ENCODE data around the gene P2RX7. TPM values are rescaled to one million over a fixed set of nuclear protein-coding genes. Genes with fewer than 3 reads are reported as not detected.
"Not testable (repeated sequence)": the region's sequence is repeated elsewhere in the genome, so short reads cannot be mapped to it uniquely, and the experiment has no call there.

The P2RX7 gene
- total RNA-seq, 1 donor, result 4.0 TPM

DNA sequence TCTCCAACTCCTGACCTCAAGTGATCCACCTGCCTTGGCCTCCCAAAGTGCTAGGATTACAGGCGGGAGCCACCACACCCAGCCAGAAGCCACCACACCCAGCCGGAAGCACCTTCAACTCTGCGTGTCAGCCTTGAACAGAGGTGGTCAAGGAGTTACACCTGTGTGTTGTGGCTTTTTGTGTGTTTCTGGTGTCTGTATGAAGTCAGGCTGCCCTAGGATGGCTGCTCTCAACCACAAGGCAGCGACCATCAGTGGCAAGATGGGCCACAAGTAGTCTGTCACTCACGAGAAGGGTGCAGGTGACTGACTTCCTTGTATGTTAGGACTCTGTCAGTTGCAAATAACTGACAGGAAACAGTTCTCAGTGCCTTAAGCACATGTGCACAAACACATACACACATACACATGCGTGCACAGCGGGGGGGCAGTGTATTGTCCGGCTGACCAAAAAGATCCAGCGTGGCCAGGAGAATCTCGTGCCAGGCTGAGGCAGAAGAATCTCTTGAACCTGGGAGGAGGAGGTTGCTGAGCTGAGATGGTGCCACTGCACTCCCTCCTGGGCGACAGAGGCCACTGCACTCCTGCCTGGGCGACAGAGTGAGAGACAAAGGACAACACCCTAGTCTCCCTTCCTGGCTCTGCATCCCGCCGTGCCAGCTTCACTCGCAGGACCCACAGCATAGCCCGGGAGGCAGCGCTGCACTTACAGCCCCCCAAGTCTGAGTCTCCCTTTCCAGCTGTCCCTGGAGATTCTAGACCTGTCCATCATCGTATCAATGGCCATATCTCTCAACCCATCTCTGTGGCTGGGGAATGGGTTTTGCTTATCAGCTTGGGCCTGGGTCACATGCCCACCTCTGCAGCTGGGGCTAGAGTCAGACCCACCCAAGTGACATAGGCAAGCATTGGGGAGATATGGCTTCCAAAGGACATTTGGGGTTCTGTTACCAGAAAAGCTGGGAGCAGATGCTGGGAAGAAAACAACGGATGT, 90.9 kb downstream of the P2RX7 start:
- H3K9me3 ChIP-seq (ENCODE audit: low read depth, low read length), result no peaks in the 10 kb centered on the region
- no peaks in the 10 kb centered on the region for H3K79me2 ChIP-seq (ENCODE audit: insufficient read depth, low read length)
- no peaks in the 10 kb centered on the region for H4K20me1 ChIP-seq (ENCODE audit: insufficient read depth, low read length)
- no peak overlapping the region for H3K4me3 ChIP-seq (ENCODE audit: insufficient read depth, low read length)
- peak; percentile 17 for DNase-seq (ENCODE audit: insufficient read length, low spot score, missing footprints)
- H3K27me3 ChIP-seq (ENCODE audit: insufficient read depth, low read length), result no peaks in the 10 kb centered on the region
- H2AFZ ChIP-seq (ENCODE audit: low read length), result no peak overlapping the region
- no peaks in the 10 kb centered on the region for H3K4me1 ChIP-seq (ENCODE audit: insufficient read depth, low read length)
- no peaks in the 10 kb centered on the region for H3K36me3 ChIP-seq (ENCODE audit: insufficient read depth, low read length)
- TF ChIP-seq, protein P1, sequence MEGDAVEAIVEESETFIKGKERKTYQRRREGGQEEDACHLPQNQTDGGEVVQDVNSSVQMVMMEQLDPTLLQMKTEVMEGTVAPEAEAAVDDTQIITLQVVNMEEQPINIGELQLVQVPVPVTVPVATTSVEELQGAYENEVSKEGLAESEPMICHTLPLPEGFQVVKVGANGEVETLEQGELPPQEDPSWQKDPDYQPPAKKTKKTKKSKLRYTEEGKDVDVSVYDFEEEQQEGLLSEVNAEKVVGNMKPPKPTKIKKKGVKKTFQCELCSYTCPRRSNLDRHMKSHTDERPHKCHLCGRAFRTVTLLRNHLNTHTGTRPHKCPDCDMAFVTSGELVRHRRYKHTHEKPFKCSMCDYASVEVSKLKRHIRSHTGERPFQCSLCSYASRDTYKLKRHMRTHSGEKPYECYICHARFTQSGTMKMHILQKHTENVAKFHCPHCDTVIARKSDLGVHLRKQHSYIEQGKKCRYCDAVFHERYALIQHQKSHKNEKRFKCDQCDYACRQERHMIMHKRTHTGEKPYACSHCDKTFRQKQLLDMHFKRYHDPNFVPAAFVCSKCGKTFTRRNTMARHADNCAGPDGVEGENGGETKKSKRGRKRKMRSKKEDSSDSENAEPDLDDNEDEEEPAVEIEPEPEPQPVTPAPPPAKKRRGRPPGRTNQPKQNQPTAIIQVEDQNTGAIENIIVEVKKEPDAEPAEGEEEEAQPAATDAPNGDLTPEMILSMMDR (IDR thresholded peaks at IDR 0.05; ENCODE audit: extremely low read depth, low read depth, low read length), result peak; percentile 37
- H3K27ac ChIP-seq (ENCODE audit: low read depth, low read length), result no peak overlapping the region
- H3K4me2 ChIP-seq (ENCODE audit: insufficient read depth, low read length), result no peak overlapping the region

- H4K20me1 ChIP-seq (ENCODE audit: insufficient read depth, low read length), result no peaks in the 10 kb centered on the region
- H3K79me2 ChIP-seq (ENCODE audit: insufficient read depth, low read length), result no peaks in the 10 kb centered on the region
- no peak overlapping the region for H2AFZ ChIP-seq (ENCODE audit: low read length)
- no peak overlapping the region for H3K4me3 ChIP-seq (ENCODE audit: insufficient read depth, low read length)
- TF ChIP-seq, protein P1 (IDR thresholded peaks at IDR 0.05; ENCODE audit: extremely low read depth, low read depth, low read length), result no peak
- no peaks in the 10 kb centered on the region for H3K27me3 ChIP-seq (ENCODE audit: insufficient read depth, low read length)
- no peak overlapping the region for H3K27ac ChIP-seq (ENCODE audit: low read depth, low read length)
- no peaks in the 10 kb centered on the region for H3K4me1 ChIP-seq (ENCODE audit: insufficient read depth, low read length)
- peak; percentile 29 for DNase-seq (ENCODE audit: insufficient read length, low spot score, missing footprints)
- no peak overlapping the region for H3K4me2 ChIP-seq (ENCODE audit: insufficient read depth, low read length)
- no peaks in the 10 kb centered on the region for H3K36me3 ChIP-seq (ENCODE audit: insufficient read depth, low read length)
- no peaks in the 10 kb centered on the region for H3K9me3 ChIP-seq (ENCODE audit: low read depth, low read length)
These were observed 91.9 kb downstream of the P2RX7 start for GRCh38 chr12:121224591-121224990.

- no peak overlapping the region for H3K27ac ChIP-seq (ENCODE audit: low read depth, low read length)
- H3K79me2 ChIP-seq (ENCODE audit: insufficient read depth, low read length), result no peaks in the 10 kb centered on the region
- H3K27me3 ChIP-seq (ENCODE audit: insufficient read depth, low read length), result no peaks in the 10 kb centered on the region
- no peaks in the 10 kb centered on the region for H3K36me3 ChIP-seq (ENCODE audit: insufficient read depth, low read length)
- H3K4me1 ChIP-seq (ENCODE audit: insufficient read depth, low read length), result no peaks in the 10 kb centered on the region
- no peaks in the 10 kb centered on the region for H3K9me3 ChIP-seq (ENCODE audit: low read depth, low read length)
- TF ChIP-seq, protein P1 (IDR thresholded peaks at IDR 0.05; ENCODE audit: extremely low read depth, low read depth, low read length), result no peak
- no peaks in the 10 kb centered on the region for H4K20me1 ChIP-seq (ENCODE audit: insufficient read depth, low read length)
- no peak overlapping the region for H3K4me3 ChIP-seq (ENCODE audit: insufficient read depth, low read length)
- DNase-seq (ENCODE audit: insufficient read length, low spot score, missing footprints), result no peak
- H3K4me2 ChIP-seq (ENCODE audit: insufficient read depth, low read length), result no peak overlapping the region
- H2AFZ ChIP-seq (ENCODE audit: low read length), result no peak overlapping the region
These were observed 93.7 kb downstream of the P2RX7 start for GRCh38 chr12:121226399-121226798.

GRCh38 chr12:121226871-121227270, 94.2 kb downstream of the P2RX7 start:
- H3K9me3 ChIP-seq (ENCODE audit: low read depth, low read length); H3K4me1 ChIP-seq (ENCODE audit: insufficient read depth, low read length); H3K4me3 ChIP-seq (ENCODE audit: insufficient read depth, low read length); H3K79me2 ChIP-seq (ENCODE audit: insufficient read depth, low read length); DNase-seq (ENCODE audit: insufficient read length, low spot score, missing footprints); H2AFZ ChIP-seq (ENCODE audit: low read length); H3K36me3 ChIP-seq (ENCODE audit: insufficient read depth, low read length); H3K27ac ChIP-seq (ENCODE audit: low read depth, low read length); H3K4me2 ChIP-seq (ENCODE audit: insufficient read depth, low read length); H3K27me3 ChIP-seq (ENCODE audit: insufficient read depth, low read length); H4K20me1 ChIP-seq (ENCODE audit: insufficient read depth, low read length): not testable (repeated sequence)
